ENCODE data around the gene UNK.

DNA sequence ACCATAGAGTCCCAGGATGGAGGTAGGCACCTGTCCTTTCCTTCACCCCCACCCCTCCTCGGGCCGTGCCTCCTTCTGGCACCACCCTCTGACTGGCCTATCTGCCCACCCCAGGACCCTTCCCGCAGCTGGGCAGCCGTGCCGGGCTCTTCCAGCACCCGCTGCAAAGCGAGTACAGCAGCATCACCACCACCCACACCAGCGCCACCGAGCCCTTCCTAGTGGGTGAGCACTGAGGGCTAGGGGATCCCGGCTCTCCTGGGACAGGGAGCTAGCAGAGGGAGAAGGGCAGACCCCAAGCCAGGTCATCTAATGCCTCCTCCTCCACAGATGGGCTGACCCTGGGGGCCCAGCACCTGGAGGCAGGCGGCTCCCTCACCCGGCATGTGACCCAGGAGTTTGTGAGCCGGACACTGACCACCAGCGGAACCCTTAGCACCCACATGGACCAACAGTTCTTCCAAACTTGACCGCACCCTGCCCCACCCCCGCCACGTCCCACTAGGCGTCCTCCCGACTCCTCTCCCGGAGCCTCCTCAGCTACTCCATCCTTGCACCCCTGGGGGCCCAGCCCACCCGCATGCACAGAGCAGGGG is 27.4 kb upstream of the UNK start:
- TF ChIP-seq, protein P1, sequence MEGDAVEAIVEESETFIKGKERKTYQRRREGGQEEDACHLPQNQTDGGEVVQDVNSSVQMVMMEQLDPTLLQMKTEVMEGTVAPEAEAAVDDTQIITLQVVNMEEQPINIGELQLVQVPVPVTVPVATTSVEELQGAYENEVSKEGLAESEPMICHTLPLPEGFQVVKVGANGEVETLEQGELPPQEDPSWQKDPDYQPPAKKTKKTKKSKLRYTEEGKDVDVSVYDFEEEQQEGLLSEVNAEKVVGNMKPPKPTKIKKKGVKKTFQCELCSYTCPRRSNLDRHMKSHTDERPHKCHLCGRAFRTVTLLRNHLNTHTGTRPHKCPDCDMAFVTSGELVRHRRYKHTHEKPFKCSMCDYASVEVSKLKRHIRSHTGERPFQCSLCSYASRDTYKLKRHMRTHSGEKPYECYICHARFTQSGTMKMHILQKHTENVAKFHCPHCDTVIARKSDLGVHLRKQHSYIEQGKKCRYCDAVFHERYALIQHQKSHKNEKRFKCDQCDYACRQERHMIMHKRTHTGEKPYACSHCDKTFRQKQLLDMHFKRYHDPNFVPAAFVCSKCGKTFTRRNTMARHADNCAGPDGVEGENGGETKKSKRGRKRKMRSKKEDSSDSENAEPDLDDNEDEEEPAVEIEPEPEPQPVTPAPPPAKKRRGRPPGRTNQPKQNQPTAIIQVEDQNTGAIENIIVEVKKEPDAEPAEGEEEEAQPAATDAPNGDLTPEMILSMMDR (IDR thresholded peaks at IDR 0.05; ENCODE audit: low read depth, low read length, poor library complexity, severe bottlenecking) = no peak
- TF ChIP-seq EZH2phosphoT487 (IDR thresholded peaks at IDR 0.05; ENCODE audit: borderline replicate concordance, low read length) = no peak

All from DOHH2 (cell line).